Dermis microvascular lymphatic vessel endothelial cell (primary cell): ENCODE results near the gene PIAS2. TPM values are rescaled to one million over a fixed set of nuclear protein-coding genes. Genes with fewer than 3 reads are reported as not detected.
"Not testable (repeated sequence)": the region's sequence is repeated elsewhere in the genome, so short reads cannot be mapped to it uniquely, and the experiment has no call there.

Experiments used
- DNase-seq, 2 donors: peaks; one replicate each; pipeline versions ENCODE4 v3.0.0 to v3.0.0-alpha.2; 2010; ENCODE audit warnings: low read depth in 2 of 2
- total RNA-seq: library from RNA; depleted of rRNA; stranded (reverse); fragments of >200 nt; gene quantifications from 2 replicates; pipeline ENCODE4 v1.2.1, GENCODE V29; 2014

PIAS2 gene, protein sequence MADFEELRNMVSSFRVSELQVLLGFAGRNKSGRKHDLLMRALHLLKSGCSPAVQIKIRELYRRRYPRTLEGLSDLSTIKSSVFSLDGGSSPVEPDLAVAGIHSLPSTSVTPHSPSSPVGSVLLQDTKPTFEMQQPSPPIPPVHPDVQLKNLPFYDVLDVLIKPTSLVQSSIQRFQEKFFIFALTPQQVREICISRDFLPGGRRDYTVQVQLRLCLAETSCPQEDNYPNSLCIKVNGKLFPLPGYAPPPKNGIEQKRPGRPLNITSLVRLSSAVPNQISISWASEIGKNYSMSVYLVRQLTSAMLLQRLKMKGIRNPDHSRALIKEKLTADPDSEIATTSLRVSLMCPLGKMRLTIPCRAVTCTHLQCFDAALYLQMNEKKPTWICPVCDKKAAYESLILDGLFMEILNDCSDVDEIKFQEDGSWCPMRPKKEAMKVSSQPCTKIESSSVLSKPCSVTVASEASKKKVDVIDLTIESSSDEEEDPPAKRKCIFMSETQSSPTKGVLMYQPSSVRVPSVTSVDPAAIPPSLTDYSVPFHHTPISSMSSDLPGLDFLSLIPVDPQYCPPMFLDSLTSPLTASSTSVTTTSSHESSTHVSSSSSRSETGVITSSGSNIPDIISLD
- total RNA-seq = 8.6 and 11.4 TPM in 2 replicates

DNA sequence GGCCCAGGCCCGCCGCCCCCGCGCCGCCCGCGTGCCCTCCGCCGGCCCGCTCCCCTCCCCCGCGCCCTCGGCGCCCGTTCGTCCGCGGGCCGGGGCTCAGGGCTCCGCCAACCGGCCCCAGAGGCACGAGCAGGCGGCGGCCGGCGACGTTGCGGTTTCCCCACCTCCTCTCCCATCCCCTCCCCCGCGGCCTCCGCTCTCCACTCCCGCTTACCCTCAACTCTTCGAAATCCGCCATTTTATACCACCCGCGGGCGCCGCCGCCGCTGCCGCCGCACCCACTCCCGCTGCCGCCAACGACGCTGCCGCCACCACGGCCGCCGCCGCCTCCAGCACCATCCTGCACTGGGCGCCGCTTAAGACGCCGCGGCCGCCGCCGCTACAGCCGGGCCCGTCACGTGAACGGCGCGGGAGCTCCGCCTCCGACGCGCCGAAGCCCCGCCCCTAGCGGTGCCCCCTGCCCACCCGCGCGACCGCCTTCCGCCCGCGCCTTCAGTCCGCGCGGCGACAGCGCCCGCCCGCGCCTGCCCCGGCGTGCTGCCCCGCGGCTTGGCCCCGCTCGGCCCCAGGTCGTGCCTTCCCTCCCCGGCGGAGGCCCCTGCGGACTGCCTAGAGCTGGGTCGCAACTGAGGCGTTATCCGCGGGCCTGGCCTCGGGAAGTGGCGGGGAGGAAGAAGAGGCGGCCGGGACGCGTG, at the start of gene PIAS2, which contains the start of gene KATNAL2:
Gene PIAS2 (minus strand): TSS at position 400 of the 695 bp plus-strand sequence. CDS start 162 bp downstream, at position 238.
Gene KATNAL2 (plus strand): TSS at position 495 of the 695 bp plus-strand sequence. CDS start 29,271 bp downstream, outside the sequence.
- DNase-seq = peak; percentile 12 to 85

DNA sequence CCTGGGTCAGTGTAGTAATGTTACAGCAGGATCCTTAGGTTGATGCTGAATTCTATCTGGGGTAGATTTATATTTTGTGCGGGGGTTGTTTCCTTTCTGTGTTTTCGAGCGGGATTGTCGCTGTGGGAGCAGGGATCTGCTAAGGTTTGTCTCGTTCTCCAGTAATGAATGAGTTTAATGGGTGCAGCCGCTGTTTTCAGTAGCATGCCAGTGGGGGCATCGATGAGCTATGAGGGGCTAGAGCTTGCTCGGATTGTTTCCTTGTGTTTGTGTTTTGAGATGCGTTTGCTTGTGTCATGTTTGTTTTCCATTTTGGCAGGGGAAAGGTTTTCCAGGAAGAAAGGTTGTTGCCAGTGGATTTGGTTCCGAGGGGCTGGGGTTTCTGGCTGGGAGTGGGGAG, 49.0 kb upstream of the PIAS2 start:
- DNase-seq = not testable (repeated sequence)

DNA sequence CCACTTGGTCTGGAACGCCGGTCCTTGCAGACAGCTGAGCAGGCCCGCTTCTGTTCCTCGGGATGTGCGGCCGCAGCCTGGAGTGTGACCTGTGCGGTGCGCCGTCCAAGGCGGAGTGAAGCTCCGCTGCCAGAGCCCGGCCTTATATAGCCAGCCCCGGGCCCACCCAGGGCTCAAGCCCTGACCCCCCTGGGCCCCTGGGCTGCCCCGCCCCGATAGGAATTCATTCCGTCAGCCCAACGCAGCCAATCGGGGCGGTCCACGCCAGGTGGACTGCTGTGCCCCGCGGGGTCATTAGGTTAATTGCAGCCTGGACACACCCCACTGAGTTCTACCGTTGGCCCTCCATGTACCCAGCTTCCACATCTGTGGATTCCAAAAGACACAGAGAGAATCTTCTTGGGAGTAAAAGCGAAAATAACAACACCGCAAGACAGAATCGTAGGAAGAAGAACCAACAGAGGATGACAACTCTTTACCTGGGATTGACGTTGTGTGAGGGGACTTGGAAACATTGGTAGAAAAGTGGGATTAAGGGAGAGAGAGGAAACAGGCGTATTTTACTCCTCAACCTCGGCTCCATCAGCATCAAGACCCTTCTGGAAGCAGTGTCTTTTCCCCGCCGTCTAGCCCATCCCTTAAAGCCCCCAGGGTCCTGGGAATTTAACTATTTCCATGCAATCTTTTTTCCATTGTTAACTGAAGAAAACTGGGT, 47.4 kb upstream of the PIAS2 start:
- DNase-seq = not testable (repeated sequence)

DNA sequence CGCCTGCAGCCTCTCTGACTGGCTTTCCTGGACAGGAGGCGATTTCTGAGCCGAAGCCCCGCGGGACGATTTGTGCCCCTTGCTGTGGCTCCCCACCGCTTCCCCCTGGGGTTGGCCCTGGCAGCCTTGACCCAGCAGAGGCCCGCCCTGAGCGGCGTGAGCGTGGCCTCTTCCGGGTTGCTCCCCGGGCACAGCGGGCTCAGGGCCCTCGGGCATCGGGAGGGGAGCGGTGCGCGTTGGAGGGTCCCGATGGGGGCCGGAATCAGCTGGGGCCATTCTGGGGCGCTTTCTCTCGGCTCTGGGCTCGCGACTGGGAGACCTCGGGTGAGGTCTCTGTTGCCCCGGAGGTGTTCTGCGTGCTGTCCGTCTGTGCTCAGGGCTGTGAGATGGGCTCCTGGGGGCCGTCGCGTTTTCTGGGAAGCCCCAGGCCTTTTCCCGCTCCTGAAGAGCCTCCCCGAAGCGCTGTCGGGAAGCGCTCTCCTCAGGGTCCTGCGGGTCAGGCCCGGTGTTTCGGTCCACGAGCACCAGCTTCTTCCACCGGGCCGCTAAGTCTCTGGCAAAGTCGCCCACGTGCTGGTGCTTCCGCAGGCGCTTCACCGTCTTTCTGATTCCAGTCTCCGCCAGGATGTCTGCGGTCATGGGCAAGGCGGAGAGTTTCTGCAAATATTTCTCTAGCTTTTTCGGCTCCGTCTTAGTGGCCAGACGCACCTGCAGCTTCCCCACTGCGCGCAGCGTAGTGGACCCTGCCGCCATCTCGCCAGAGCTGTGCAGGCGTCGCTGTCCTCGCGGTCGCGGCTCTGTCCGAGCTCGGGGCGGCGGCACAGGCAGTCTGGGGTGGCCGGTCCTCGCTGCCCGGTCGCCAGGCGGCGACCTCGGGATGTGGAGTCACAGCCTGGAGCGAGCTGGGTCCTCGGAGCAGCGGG, 46.6 kb upstream of the PIAS2 start:
- not testable (repeated sequence) for DNase-seq

DNA sequence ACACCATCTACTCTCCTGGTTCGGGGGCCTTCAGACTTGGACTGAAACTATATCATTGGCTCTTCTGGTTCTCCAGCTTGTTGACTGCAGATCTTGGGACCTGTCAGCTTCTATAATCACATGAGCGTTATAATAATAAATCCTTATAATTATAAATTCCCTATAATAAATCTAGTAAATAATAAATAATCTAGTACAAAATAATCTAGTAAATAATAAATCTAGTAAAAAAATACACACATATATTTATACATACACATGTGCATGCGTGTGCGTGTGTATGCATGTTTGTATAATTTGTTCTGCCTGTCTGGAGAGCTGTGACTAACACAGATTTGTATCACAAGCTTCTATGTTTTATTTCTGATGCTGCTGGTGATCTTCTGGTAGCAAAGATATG, 40.9 kb upstream of the PIAS2 start:
- DNase-seq = no peak

DNA sequence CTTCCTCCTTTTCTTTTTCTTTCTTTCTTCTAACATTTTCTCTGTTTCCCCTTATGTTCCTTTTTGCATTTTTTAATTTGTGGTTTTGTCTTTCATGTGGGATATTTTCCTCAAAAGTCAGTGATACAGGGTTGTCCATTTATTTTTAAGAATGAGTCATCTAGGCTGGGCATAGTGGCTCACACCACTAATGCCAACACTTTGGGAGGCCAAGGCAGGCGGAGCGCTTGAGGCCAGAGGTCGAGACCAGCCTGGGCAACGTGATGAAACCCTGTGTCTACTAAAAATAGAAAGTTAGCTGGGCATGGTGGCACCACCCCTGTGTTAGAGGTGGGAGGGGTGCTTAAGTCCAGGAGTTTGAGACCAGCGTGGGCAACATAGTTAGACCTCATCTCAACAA, 35.9 kb upstream of the PIAS2 start:
- no peak for DNase-seq

DNA sequence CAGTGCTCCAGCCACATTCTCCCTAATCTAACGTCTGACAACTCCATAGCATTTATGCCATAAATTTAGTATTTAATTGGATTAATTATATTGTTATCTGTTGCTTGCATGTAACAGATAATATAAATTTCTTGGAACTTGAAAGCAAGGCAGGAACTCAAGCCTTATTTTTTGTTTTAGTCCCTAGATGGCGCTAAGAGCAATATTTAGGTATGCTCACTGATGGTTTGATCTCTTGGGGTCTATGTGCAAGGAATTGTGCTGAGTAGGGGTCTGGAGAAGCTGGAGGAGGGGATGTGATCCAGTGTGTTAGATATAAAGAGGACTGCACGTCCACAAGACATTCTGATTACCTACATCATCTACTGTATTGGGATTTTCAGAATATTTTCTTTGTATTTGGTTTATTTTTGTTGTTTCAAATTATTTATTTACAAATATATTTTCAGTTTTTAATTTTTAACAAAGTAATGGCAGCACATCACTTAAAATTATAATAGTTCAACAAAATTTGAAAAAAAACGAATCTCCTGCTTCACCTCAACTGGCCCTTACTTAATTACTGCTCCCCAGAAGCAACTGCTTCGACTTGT, 32.9 kb upstream of the PIAS2 start:
- peak in 1 of 2 donors; percentile 29 for DNase-seq

DNA sequence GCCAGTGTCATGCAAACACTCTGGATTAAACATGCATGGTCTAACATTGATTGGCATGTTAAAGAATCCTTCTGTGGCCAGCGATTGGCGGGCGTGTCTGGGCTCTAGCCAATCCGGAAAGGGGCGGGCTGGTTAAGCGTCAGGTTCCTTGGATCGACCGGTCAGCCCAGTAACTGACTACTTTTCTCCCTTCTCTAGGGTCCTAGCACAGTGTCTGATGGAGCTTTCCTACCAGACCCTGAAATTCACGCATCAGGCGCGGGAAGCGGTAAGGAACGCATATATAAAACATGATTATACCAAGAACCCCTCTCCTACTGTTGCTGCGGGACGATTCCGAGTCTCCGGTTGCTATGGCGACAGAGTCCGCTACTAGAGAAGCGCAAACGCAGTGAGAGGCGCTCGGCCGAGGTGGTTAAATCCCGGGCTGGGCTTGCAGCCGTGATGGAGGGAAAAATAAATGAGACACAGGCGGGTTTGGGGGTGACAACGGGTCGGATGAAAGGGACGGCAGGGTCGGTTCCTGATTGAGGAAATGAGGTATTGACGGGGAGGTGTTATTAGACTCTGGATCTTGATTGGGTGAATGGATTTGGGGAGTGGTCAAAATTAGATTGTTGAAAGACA, 29.5 kb upstream of the PIAS2 start:
- DNase-seq = peak; percentile 54 to 86

DNA sequence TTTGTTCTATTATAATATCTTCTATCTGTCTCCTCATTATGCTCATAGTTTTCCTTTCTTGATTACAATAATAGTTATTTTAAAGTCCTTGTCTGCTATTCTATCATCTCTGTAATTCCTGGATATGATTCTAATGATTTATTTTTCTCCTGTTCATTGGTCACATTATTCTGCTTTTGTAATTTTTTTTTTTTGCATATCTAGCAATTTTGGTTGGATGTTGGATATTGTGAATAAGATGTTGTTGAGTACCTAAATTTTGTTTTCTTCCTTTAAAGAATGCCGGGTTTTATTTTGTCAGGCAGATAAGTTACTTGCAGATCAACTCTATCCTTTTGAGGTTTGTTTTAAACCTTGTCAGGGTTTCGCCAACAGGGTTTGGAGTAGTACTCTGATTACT, 25.3 kb upstream of the PIAS2 start:
- DNase-seq = no peak

DNA sequence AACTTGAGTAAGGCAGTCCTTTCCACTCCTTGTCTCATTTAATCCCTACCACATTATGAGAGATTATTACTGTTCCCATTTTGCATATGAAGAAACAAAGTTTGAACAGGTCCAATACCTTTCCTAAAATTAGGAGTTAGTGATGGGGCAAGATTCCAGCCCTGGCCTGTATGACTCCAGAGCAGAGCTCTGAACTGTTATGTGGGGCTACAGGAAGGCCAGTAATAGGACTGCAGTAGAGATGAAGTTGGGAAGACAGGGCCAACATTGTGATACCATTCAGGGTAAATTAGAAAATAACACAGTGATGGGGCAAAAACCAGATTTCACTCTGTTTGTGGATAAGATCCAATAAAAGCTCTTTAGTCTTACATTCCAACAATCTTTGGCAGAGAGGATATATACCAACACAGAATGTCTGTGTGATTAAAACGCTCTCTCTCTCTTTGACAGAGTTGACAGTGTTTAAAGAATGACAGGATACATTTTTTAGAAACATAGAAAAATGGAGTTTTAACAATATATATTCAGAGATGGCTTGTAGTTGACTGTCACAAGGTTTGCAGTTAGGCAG, 22.8 kb upstream of the PIAS2 start:
- DNase-seq = no peak

DNA sequence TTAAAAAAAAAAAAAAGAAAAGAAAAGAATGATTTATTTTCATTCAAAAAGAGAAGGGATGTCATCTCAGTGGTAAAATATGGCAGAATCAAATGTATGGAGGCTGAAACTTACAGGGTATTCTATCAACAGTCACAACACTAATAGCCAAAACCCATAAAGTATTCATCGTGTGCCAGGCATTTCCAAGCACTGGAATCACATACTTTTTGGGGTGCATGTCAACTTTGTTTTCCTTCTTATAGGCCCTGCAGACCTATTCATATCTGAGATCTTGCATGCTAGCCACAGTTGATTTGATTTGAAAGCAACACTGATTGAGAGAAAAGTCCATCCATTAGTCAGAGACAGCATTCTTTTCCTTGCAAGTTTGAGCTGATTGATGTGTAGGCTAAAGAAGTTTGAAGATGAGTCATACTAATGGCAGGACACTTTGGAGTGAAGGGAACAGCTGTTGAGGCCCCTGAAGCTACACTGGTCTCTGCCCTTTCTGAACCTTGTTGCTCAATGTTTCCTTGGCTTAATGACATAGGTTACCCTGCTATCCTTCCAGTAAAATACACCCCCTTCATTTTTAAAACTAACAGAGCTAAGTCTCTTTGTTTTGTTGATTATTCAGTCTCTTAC, 22.1 kb upstream of the PIAS2 start:
- peak in 1 of 2 donors; percentile 18 for DNase-seq

DNA sequence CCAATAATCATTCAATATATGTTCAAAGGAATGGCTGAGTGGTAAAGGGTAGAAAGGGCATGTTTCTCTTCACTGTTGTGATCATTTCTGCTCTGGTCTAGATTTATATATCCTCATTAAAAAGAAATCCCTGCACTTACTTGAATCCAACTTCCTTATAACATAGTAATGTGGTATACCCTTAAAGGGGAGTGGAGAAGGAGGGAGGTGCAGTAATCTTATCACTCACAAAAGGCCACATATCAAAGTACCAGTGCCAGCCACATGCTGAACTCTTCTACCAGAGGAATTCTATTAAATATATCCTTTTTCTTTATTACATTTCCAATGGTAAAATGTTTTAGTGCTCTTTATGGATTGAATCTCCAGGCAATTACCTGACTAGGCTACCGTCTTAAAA, 3.3 kb upstream of the PIAS2 start:
- no peak for DNase-seq

DNA sequence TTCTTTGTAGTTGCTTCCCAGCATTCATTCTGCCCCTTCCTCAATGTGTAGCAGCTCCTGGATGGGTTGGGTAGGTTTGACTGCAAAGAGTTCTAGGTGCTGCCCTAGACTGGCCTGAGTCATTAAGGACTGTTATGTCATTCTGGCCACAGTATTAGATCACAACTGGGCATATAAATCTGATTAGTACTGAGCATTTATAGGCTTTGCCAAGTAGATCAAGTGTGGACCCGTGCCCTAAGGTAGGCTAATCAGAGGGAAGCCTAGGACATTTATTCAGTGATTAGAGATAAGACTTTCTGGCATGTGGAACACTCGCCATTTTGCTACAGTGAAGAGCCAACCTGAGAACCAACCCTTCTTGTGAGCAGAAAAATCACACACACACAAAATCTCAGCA, 2.8 kb upstream of the PIAS2 start:
- DNase-seq = no peak

DNA sequence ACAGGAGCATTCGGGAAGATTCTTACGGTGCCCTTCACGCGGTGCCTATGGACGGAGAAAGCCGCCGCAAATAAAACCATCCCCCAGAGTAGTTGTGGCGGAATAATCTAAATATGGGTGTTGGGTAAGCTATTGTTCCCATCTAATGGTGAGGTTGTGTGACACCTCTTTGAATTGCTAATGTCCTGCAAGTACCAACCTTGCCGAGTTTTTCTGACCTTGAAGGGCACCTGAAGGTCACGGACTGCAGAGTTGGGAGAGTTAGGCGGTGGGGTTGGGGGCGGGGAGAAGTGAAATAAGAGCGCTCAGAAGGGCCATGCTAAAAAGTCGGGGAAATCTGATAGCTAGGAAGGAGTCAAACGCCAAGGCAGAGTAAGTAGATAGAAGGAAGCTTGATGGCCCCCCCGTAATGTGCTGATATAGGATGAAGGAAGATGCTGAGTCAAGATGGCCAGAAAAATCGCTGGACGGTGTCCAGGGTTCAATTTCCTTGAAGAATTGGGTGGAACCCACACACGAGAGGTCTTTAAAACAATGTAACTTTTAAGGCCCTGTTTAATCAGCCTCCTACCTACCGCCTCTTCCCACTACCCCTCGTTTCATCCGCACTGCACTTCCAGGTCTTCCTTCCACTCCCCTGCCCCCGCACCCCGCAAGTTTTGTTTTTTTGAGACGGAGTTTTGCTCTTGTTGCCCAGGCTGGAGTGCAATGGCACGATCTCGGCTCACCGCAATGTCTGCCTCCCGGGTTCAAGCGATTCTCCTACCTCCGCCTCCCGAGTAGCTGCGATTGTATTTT, 695 bp upstream of the PIAS2 start:
- no peak for DNase-seq

DNA sequence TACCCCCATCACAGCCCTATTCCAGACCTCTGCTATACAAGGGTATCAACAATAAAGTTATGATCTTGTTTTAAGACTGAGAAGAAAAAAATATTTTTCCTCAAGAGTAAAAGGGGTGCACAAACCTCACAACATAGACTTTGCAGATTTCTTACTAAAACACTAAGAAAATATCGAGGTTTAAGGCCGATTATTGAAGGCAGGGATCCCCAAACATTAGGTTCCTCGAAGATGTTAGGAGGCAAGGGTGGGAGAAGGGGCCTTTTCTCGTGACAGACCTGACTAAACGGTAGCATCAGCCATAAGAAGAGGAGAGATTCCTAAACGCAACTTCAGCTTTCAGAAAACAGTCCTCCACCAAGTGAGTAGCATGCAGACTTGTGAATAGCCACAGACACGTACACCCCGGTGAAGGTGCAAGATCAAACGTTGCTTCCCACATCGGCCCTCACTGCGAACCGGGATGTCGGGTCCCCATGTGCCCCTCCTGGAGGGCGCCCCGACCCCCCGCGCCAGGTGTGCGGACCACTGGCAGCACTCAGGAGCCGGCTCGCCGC, 678 bp downstream of the PIAS2 start:
- DNase-seq = peak in 1 of 2 donors; percentile 28

DNA sequence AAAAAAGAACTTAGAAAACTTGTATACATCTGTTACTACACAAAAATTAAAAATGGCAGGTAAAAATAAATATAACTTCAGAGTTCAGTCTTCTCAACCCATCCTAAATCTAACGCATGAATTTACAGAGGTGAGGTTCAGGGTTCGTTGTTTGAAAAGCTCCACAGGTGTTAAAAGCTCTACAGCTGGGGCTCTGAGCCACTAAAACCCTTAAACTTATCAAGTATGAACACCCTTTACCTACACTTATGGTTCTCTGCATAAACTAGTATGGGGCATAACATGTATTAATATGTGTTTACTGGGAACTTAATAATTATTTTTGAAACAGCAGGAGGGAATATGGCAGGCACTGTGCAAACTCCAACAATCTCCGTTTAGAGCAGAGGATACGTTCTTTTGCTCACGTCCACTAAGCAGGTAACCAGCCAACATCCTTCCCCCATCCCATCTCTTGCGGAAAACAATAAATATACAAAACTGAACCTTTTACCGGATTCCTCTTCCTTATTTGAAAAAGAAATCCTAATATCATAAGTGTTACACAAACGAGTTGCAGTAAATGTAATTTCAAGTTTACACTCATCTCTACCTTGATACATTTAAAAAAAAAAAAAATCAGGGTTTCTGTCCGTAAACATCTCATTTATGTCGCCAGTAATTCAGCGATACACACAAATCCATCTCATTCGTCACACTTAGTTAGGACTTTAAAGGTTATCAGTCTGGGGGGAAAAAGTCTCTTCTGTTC, 1.3 kb downstream of the PIAS2 start:
- DNase-seq = peak in 1 of 2 donors; percentile 3

DNA sequence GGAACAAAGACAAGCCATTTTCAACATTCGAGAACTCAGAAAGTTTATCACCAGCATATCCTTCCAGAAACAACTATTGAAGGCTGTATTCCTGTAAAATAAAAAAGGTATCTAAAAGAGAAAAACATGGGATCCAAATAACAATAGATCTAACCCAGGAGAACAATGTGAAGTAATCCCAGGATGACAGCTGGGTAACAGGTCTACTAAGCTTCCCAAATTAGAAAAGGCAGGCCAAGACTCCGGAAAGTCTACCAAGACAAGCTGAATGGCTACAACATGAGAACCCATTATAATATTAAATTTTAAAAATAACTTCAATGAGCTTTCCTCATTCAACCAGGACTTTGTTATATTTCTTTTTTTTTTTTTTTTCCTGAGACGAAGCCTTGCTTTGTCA, 6.5 kb downstream of the PIAS2 start:
- no peak for DNase-seq
